BJ (cell line): ENCODE results near the gene SNX30. TPM values are rescaled to one million over a fixed set of nuclear protein-coding genes. Genes with fewer than 3 reads are reported as not detected.

Experiments used
- CTCF ChIA-PET: fragments of 350-600 bp; formaldehyde crosslinking; extraction: SDS; loops from one replicate; lab custom pipeline; 2021; ENCODE audit warnings: antibody characterized with exemption, inconsistent platforms; lab: Yijun Ruan, JAX
- POLR2A ChIA-PET: fragments of 300-600 bp; sonication (Branson Sonifier 250); formaldehyde crosslinking; extraction: SDS; loops from one replicate; lab custom pipeline; 2021; ENCODE audit warnings: antibody characterized with exemption; lab: Charles Lee
- DNase-seq: peaks from one replicate; pipeline ENCODE4 v3.0.0-alpha.2; 2011; ENCODE audit warnings: low read depth
- H3K27me3 ChIP-seq: 2 replicates; pipeline ENCODE4 v1.6.0; 2011; ENCODE audit warnings: low read length; ENCODE audit not compliant: control insufficient read depth, insufficient read depth
- H3K36me3 ChIP-seq: 2 replicates; pipeline ENCODE4 v1.5.1; 2011; ENCODE audit warnings: low read length; ENCODE audit not compliant: control insufficient read depth, insufficient read depth
- H3K4me3 ChIP-seq: 2 replicates; pipeline ENCODE4 v1.5.1; 2011; ENCODE audit warnings: low read depth, mild to moderate bottlenecking, control low read depth, low read length
- polyA plus RNA-seq: library from polyadenylated mRNA; depleted of rRNA; stranded (reverse); fragments of >200 nt; gene quantifications from 2 replicates; pipeline ENCODE4 v1.2.3, GENCODE V29; 2011
- TF ChIP-seq, protein P1 (sequence below): IDR thresholded peaks from 2 replicates; pipeline ENCODE4 v1.5.1; 2011; ENCODE audit warnings: low read depth, mild to moderate bottlenecking, control low read depth, inconsistent platforms, low read length, moderate library complexity; ENCODE audit not compliant: insufficient read depth

SNX30 gene
- polyA plus RNA-seq, 1 experiment, result 6.1 TPM

DNA sequence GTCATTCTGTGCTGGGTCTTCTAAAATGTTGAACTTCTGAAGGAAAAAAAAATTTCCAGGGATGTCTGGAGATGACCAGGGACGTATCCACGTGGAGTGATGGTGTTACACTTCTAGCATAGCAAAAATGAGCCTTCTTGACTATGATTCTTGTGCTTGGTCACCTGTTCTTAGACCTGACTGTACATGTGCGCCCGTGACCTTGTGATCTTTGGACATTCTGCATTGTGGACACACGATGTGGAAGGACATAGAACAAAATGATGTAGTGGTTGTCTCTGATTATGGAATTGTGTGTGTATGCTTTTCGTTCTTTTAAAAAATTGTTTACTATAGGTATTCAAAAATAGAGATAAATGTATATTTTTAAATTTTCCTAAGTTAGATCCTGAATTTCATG is 61.0 kb downstream of the SNX30 start:
- Histone ChIP-seq H3K36me3 (no peaks in the 10 kb centered on the region; the same call in 1 of the 2 replicates), H3K27me3 (no peaks in the 10 kb centered on the region), H3K4me3 (no peak overlapping the region)
- TF ChIP-seq, protein P1, sequence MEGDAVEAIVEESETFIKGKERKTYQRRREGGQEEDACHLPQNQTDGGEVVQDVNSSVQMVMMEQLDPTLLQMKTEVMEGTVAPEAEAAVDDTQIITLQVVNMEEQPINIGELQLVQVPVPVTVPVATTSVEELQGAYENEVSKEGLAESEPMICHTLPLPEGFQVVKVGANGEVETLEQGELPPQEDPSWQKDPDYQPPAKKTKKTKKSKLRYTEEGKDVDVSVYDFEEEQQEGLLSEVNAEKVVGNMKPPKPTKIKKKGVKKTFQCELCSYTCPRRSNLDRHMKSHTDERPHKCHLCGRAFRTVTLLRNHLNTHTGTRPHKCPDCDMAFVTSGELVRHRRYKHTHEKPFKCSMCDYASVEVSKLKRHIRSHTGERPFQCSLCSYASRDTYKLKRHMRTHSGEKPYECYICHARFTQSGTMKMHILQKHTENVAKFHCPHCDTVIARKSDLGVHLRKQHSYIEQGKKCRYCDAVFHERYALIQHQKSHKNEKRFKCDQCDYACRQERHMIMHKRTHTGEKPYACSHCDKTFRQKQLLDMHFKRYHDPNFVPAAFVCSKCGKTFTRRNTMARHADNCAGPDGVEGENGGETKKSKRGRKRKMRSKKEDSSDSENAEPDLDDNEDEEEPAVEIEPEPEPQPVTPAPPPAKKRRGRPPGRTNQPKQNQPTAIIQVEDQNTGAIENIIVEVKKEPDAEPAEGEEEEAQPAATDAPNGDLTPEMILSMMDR, result no peak
- no peak for DNase-seq
- CTCF ChIA-PET, result no interaction called here
- POLR2A ChIA-PET, result no interaction called here

DNA sequence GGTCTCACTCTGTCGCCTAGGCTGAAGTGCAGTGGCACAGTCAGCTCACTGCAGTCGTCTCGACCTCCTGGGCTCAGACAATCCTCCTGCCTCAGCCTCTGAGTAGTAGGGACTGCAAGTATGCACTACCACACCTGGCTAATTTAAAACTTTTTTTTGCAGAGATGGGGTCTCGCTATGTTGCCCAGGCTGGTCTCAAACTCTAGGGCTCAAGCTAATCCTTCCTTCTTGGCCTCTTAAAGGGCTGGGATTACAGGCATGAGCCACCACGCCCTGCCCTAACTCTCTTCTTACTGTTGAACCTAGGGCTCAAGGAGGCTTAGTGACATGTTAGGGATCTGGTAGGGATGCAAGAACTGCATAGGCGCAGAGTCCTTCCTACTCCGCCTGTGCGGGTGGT is 65.3 kb downstream of the SNX30 start:
- ChIA-PET CTCF (no interaction called here), POLR2A (no interaction called here)
- DNase-seq, result no peak
- no peaks in the 10 kb centered on the region for H3K27me3 ChIP-seq
- H3K4me3 ChIP-seq, result no peak overlapping the region
- no peaks in the 10 kb centered on the region for H3K36me3 ChIP-seq
- TF ChIP-seq, protein P1, result no peak

DNA sequence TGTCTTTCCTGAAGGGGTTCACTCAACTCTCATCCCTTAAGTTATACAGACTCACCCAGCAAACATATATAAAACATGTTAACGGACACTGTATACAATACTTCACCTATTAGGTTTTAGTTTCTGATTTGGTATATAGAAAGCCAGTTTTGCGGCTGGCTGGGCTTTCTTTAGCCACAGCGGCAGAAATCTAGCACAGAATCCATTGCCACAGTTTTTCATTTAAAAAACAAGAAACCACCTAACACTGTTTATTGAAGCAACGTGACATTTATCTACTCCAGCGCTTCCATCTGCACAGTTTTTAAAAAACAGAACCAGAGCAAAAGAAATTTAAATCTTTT is 67.3 kb downstream of the SNX30 start:
- CTCF ChIA-PET, result interaction anchor here (1.2 kb wide), 1 partner anchor 85 kb away, joined by 4 read pairs; no protein-coding TSS in a partner anchor
- no peak for DNase-seq
- Histone ChIP-seq H3K4me3 (no peak overlapping the region), H3K36me3 (no peaks in the 10 kb centered on the region), H3K27me3 (no peaks in the 10 kb centered on the region)
- POLR2A ChIA-PET, result no interaction called here
- TF ChIP-seq, protein P1, result no peak

DNA sequence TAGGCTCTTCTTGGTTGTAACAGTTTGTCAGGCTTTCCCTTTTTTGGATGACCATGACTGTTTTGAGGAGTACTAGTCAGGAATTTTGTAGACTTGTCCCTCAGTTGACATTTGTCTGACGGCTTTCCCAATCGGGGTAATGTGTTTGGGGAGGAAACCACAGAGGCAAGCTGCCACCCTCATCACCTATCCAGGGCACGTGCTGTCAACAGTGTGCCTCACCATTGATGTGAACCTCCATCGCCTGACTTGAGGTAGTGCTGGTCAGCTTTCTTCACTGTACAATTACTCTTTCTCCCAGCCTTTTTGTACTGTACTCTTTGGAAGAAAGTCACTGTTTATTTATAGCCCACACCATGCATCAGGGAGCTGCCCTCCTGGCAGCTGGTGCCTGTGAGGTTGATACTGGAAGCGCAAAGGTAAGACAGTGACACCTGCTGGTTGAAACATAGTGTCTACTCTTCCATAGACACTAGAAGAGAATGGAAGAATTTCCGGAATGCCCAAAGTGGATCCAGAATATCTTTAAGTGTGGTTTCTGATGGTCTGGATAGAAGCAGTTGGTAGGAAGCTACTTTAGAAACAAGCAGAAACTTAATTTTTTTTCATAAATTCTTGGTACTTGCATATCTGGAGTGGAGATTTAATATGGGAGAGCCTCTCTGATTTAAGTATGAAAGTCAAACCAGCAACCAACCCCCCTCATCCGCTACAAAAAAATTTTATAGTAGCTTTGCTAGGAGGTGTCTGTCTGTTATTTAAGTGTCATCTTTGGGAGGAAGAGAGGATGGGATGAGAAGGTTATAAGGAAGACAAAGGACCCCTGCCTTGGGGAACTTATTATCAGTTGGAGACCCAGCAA is 69.3 kb downstream of the SNX30 start:
- TF ChIP-seq, protein P1, result peak; percentile 71
- ChIA-PET POLR2A (no interaction called here), CTCF (interaction anchor here (0.6 to 2.7 kb wide), 24 partner anchors 8 to 738 kb away, joined by 3 to 19 read pairs (median 3); partner anchors contain the start of genes HSDL2 and INIP)
- Histone ChIP-seq H3K4me3 (no peak overlapping the region), H3K27me3 (no peaks in the 10 kb centered on the region), H3K36me3 (no peaks in the 10 kb centered on the region)
- DNase-seq, result peak; percentile 31

DNA sequence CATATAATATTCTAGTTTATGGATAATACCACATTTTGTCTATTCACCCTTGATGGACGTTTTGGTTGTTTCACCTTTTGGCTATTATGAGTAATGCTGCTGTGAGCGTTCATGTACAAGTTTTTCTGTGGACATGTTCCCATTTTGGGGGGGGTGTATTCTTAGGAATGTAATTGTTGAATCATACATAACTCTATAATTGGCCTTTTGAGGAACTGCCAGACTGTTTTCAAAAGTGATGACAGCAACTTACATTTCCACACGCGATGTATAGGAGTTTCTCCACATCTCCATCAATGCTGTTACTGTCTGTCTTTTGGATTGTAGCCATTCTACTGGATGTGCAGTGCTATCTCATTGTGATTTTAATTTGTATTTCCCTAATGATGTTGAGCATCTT is 70.3 kb downstream of the SNX30 start:
- DNase-seq, result peak; percentile 4
- ChIA-PET CTCF (interaction anchor here (1.1 to 2.7 kb wide), 3 partner anchors 28 to 102 kb away, joined by 4 to 19 read pairs (median 10); partner anchors contain the start of gene INIP), POLR2A (no interaction called here)
- no peak overlapping the region for H3K4me3 ChIP-seq
- H3K27me3 ChIP-seq, result no peaks in the 10 kb centered on the region
- no peaks in the 10 kb centered on the region for H3K36me3 ChIP-seq
- TF ChIP-seq, protein P1, result no peak
